GM21737 (cell line): Measurements from ENCODE around the gene DDB1.

ENCODE experiments used
- ATAC-seq: cut with Tn5 transposase; IDR thresholded peaks from one replicate; pipeline ENCODE4 v1.9.1; 2021; ENCODE audit warnings: mild to moderate bottlenecking, moderate library complexity; ENCODE audit not compliant: unreplicated experiment

Gene DDB1

GRCh38 chr11:61337706-61338470 lies 5.0 kb upstream of the DDB1 start:
- no peak for ATAC-seq

GRCh38 chr11:61336171-61336935 lies 3.4 kb upstream of the DDB1 start:
- ATAC-seq: no peak

GRCh38 chr11:61335355-61335710 lies 2.4 kb upstream of the DDB1 start:
- no peak for ATAC-seq

- ATAC-seq: no peak
Observed at GRCh38 chr11:61334434-61335354, 1.8 kb upstream of the DDB1 start.

- ATAC-seq: no peak
Observed at GRCh38 chr11:61333550-61334433, 887 bp upstream of the DDB1 start.

GRCh38 chr11:61332281-61332796 lies 566 bp downstream of the DDB1 start:
- ATAC-seq: no peak

GRCh38 chr11:61331651-61332050 lies 1.3 kb downstream of the DDB1 start:
- no peak for ATAC-seq

GRCh38 chr11:61329871-61330270 lies 3.0 kb downstream of the DDB1 start:
- ATAC-seq: no peak

GRCh38 chr11:61328351-61328750 lies 4.6 kb downstream of the DDB1 start:
- no peak for ATAC-seq

- no peak for ATAC-seq
Observed at GRCh38 chr11:61327669-61328071, 5.2 kb downstream of the DDB1 start.

- no peak for ATAC-seq
Observed at GRCh38 chr11:61325649-61326414, 7.1 kb downstream of the DDB1 start.

GRCh38 chr11:61315260-61315659 lies 17.6 kb downstream of the DDB1 start:
- no peak for ATAC-seq

GRCh38 chr11:61310749-61311148 lies 22.2 kb downstream of the DDB1 start:
- ATAC-seq: no peak

GRCh38 chr11:61309739-61310138 lies 23.2 kb downstream of the DDB1 start:
- ATAC-seq: no peak

GRCh38 chr11:61309141-61309540 lies 23.8 kb downstream of the DDB1 start:
- ATAC-seq: no peak

- ATAC-seq: no peak
Observed at GRCh38 chr11:61307354-61307753, 25.6 kb downstream of the DDB1 start.

- ATAC-seq: no peak
Observed at GRCh38 chr11:61306221-61306620, 26.7 kb downstream of the DDB1 start.

GRCh38 chr11:61305417-61305816 lies 27.5 kb downstream of the DDB1 start:
- ATAC-seq: no peak

- ATAC-seq: no peak
Observed at GRCh38 chr11:61303725-61304124, 29.2 kb downstream of the DDB1 start.
